Keratinocyte (primary cell): ENCODE results near the gene GRAMD1A.

ENCODE experiments used
- CTCF ChIP-seq, 3 experiments: IDR thresholded peaks in 1 of 3; conservative IDR thresholded peaks in 1 of 3; optimal IDR thresholded peaks in 1 of 3; 2 replicates in 2 of 3; 3 replicates in 1 of 3; pipeline versions ENCODE3 to v1.5.1; 2011; ENCODE audit warnings: low read length in 3 of 3, mild to moderate bottlenecking in 3 of 3, moderate library complexity in 2 of 3, control low read depth in 1 of 3, inconsistent platforms in 1 of 3; ENCODE audit not compliant: insufficient read depth in 2 of 3; ENCODE audit errors: extremely low read depth in 1 of 3
- EZH2 ChIP-seq: IDR thresholded peaks from one replicate; pipeline ENCODE4 v1.6.1; 2012; ENCODE audit warnings: inconsistent platforms, mild to moderate bottlenecking, low read length, moderate library complexity

- no peak for TF ChIP-seq CTCF (optimal IDR thresholded peaks at IDR 0.05 in 1 of 3, IDR thresholded peaks at IDR 0.05 in 1 of 3, conservative IDR thresholded peaks at IDR 0.05 in 1 of 3; ENCODE audit: extremely low read depth in 1 of 3, insufficient read depth in 2 of 3, low read length in 3 of 3)
- no peak for TF ChIP-seq EZH2
Observed at GRCh38 chr19:34963573-34964406, 36.3 kb upstream of the GRAMD1A start, which contains the start of gene ZNF792.
